Epithelial cell of esophagus (primary cell): ENCODE results near the gene HSPA5.
"Not testable (repeated sequence)": the region's sequence is repeated elsewhere in the genome, so short reads cannot be mapped to it uniquely, and the experiment has no call there.

ENCODE experiments used
- DNase-seq: peaks from one replicate; pipeline ENCODE4 v3.0.0; 2010; ENCODE audit warnings: low read depth
- H3K4me3 ChIP-seq: 2 replicates; pipeline ENCODE4 v1.5.1; 2011; ENCODE audit warnings: mild to moderate bottlenecking, low read length, control low read depth
- CTCF ChIP-seq: IDR thresholded peaks from 2 replicates; pipeline ENCODE4 v1.5.1; 2011; ENCODE audit warnings: low read depth, mild to moderate bottlenecking, low read length, control low read depth, inconsistent platforms; ENCODE audit not compliant: insufficient read depth; ENCODE audit errors: missing control alignments

The HSPA5 gene

GRCh38 chr9:125235804-125236519, 5.2 kb downstream of the HSPA5 start:
- DNase-seq: no peak
- no peak overlapping the region for H3K4me3 ChIP-seq
- no peak for TF ChIP-seq CTCF

- not testable (repeated sequence) for DNase-seq, H3K4me3 ChIP-seq
These were observed 7.0 kb downstream of the HSPA5 start for GRCh38 chr9:125234099-125234498.

GRCh38 chr9:125233678-125234077, 7.5 kb downstream of the HSPA5 start:
- no peak for TF ChIP-seq CTCF
- DNase-seq: peak; percentile 95
- H3K4me3 ChIP-seq: no peak overlapping the region

- TF ChIP-seq CTCF: no peak
- DNase-seq: no peak
- no peak overlapping the region for H3K4me3 ChIP-seq
These were observed 13.4 kb downstream of the HSPA5 start for GRCh38 chr9:125227761-125228160.

- not testable (repeated sequence) for DNase-seq, H3K4me3 ChIP-seq
These were observed 16.3 kb downstream of the HSPA5 start for GRCh38 chr9:125224858-125225257.

- no peak overlapping the region for H3K4me3 ChIP-seq
- TF ChIP-seq CTCF: no peak
- DNase-seq: no peak
These were observed 22.5 kb downstream of the HSPA5 start for GRCh38 chr9:125218621-125219020.

GRCh38 chr9:125214186-125214585, 27.0 kb downstream of the HSPA5 start:
- H3K4me3 ChIP-seq: no peak overlapping the region
- DNase-seq: no peak
- no peak for TF ChIP-seq CTCF

GRCh38 chr9:125204477-125204876, 36.7 kb downstream of the HSPA5 start:
- no peak overlapping the region for H3K4me3 ChIP-seq
- DNase-seq: no peak
- TF ChIP-seq CTCF: no peak
